ENCODE results near the gene ZNF285.
"Not testable (repeated sequence)": the region's sequence is repeated elsewhere in the genome, so short reads cannot be mapped to it uniquely, and the experiment has no call there.

ZNF285 gene

DNA sequence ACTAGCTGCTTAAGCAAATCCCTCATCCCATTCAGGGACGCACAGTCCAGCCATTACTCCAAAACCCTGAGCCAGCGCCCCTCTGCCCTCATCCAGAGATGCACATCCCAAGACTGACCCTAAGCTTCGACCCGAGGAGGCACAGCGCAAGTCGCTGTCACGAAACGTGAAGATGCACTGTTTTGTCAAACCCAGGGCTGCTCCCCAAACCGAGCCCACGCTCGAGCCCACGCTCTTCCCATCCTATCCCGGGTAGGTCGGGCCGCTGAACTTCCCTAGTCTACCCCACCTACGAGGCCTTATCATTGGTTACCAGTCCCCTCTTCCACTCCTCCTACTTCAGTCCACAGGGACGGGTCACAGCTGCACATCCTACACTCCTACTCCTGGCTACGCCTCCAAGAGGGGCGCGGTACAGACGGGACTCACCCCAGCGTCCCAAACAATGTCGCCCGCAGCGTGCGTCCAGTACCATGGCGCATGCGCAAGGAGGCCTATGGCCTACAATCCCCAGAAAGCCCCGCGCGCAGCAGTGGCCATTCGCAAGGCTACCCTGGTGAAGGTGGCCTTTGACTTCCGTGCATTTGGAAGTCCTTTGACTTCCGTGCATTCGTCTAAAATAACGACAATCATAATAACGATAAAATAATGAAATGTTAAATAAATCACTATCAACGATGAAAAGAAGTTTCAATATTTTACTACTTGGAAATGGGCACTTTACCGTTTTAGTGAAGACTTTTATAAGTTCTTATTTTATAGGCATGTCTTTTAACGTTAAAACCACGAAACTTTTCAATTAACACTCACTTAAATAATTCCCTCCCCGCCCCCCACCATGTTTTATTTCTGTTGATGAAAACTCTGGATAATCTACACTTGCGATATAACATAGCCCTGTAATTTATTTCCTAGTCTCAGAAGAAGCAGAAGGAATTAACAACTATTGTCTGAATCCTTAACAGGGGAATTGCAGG is at the start of gene ZNF285:
TSS of gene ZNF285 (minus strand) at position 470 of the 977 bp plus-strand sequence. CDS start 4,395 bp downstream, outside the sequence.
- DNase-seq = no peak

DNA sequence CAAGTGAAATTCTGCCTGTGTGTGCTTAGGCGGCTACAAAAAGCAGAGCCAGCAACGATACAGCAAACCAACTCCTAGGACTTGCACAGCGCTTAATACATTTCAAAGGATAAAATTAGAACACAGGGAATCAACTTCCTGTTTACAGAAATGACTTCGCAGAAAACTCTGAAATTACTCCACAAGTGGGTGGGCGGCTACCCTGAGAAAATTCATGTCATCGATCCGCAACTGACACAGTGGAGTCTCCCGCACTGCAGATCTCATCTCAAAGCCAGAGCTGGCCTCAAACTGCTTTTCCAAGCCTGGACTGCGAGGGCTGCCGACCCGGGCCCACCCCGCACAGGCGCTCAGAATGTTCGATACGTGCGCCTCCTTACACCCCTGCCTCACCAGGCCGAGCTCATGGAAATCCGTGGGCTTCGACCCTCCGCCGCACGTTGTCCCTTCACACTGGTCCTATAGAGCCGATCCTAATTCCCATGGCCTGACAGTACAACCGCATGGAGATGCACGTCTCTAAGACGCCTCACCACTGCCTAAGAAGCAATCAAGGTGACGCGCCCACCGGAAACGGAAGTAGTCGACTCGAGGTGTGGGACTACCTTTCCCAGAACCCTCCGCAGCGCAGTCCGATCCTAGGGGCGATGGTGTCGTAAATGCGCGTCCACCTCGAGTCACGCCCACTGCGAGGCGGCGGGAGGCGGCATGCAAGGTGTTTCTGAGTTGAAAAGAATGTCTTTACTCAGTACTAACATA is 46.7 kb upstream of the ZNF285 start, which contains the start of gene ZNF229:
TSS of gene ZNF229 (minus strand) at position 557 of the 759 bp plus-strand sequence. CDS start 5,625 bp downstream, outside the sequence.
- DNase-seq = peak; percentile 89 to 95

DNA sequence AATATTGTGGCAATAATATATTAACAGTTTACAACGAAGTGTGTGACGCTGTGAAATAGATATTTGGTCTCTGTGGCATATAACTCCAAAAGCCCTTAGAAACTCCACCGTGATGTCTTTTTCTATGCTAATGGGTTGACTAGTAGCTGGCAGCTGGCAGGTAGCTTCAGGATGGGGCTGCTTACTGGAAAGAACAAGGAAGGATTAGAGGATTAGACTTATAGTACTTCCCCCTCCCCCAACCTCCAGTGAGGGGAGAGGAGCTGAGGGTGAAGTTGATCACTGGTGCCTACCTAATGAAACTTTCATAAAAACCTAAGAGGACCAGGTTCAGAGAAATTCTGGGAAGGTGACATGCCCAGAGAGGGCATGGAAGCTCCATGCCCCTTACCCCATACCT is 37.0 kb upstream of the ZNF285 start:
- no peak for DNase-seq

DNA sequence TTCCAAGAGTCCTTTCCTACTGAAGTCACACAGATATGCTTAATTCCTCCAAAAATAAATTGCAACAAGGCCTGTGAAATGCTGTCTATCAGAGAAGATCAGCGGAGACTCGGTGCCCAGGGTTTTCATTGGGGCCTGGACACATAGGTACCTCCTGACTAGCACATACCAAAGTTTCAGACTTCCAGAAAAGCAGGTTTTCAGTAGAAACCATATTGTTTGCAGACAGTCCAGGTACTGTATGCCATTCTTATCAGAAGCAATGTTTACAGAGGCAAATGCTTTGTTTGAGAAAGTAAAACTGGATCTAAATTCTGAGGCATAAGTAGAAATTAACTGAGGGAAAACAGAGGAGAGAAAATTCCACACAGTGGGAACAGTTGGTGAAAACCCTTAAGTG is 34.0 kb upstream of the ZNF285 start:
- DNase-seq = no peak

DNA sequence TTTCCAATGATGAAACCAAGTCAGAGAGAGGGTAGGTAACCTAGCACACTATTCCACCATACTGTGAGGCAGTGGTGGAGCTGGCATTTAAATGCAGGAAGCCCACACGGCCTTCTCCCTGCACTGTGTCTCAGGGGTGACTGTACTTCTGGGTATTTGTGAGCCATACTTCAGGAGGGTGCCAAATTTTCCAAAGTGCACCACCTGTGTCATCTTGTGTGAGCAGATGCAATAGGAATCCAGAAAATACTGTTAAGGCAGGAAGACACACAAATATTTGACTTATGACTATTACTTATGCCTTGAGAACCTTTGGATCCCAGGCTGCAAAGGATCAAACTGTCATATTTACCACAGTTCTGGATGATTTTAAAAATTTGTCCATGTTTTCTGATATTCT is 29.5 kb upstream of the ZNF285 start:
- DNase-seq = no peak

DNA sequence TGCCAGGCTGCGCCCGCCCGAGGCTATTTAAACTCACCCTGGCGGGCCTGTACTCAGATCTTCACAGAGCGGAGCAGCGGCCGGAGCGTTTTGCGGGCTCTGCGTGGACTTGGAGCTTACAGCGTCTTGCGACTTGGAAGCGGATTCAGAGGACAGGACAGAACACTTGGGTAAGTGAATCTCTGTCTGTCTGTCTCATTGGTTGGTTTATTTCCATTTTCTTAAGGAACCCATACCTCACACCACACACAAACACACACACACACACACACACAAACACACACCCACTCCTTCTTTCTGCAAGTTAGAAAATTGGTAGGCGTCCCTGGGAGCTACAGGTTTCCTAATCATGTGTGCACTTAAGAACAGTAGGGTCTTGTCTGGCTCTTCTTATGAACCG is 14.1 kb upstream of the ZNF285 start:
- DNase-seq = not testable (repeated sequence)

DNA sequence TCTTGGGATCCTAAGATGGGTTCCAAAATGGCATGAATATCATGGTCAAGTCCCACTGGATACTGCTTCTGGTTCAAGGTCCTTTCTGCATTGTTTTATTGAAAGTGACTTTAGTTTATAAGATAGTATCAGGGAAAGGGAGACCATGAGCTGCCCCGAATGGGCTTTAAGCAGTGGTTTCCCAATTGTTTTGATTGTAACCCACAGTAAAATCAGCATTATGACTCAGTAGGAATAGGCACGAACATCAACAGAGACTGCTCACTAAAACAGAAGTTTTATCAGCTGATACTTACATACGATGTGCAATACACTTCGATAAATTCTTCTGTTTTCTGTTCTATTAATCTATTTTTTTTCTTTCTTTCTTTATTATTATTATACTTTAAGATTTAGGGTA is 12.1 kb downstream of the ZNF285 start:
- DNase-seq = not testable (repeated sequence)

DNA sequence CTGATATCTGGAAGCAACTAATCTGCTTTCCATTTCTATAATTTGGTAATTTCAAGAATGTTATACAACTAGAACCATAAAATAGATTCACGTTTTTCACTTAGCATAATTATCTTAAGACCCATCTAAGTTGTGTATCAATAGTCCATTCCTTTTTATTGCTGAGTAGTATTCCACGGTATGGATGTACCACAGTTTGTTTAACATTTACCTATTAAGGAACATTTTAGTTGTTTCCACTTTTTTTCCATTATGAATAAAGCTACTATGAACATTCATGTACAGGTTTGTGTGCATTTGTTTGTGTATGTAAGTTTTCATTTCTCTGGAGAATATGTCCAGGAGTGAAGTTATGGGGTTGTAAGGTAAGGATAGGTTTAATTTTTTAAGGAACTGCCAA is 26.6 kb downstream of the ZNF285 start:
- DNase-seq = no peak

DNA sequence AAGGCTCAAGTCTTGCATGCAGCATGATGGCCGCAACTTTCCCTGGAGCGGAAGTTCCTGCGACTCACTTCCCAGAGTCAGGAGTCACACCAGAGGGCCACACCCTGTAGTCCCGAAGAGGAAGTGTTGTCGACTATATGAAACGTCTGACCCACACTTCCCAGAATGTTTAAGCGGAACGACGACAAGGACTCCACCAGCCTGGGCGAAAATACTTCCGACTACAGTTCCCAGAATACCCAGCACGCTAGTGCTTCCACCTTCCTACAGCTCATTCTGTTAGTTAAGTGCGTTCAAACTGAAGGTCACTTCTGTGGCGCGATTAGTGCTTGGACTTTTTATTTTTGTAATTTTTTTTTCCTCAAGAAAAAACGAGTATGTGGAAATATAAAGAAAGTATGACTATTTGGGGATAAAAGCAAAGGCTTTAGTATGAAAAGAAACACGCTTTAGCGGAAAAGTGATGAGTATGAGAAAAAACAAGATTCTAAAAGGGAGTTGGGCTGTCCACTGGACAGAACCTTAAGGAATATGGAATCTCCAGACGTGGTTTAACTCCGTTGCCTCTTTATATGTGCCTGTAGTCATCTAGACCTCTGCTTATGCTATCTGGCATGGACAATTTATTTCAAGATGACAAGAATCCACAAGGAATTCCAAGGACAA is 29.5 kb downstream of the ZNF285 start:
- DNase-seq = no peak

DNA sequence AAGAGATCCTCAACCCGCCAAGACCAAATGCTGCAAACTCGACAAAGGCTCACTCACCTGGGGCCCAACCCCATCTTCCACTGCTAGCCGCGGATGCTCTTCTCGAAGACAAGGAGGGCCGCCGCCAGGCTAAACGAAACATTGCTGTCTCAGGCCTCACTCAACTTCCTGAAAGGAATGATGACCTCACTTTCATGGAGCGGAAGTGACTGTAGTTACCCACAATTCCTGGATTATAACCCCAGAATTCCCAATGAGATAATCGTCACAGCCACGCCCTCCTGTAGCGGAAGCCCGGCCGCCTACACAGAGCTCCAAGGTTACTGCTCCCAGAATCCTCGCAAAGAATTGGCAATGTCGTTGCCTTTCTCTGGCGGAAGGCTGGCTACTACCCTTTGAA is 34.4 kb downstream of the ZNF285 start:
- DNase-seq = peak; percentile 15 to 65

DNA sequence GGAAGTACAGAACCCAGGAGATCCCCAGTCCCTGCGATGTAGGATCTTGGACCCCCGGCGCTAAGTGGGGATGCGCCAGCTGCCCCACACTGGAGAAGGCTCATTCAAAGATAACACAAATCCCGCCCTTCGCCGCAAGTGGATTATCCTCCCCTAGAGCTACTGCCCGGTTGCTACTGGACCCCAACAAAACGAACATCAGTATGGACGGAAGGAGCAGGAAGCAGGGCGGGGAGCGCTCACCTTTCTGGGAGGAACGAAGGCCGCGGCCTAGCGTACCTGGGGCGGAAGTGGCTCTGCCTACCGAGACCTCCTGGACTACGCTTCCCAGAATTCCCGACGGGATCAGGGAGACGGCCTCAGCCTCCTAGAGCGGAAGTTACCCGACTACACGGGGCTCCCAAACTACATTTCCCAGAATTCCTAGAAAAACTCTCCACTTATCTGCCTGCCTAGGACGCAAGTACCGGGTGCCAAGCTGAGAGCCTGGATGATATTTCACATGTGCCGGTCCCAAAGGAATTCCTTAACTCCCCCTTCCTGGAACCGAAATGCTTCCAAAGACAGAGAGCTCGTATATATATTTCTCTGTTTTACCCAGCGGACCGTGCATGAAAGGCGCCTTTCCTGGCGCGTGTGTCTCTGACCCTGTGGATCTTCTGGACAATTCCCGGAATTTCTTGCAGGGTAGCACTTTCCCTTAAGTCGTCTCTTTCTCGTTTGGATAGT is 44.9 kb downstream of the ZNF285 start, which contains the start of gene ZNF112:
TSS of gene ZNF112 (minus strand) at position 298 of the 729 bp plus-strand sequence. CDS start 16,141 bp downstream, outside the sequence.
- DNase-seq = peak; percentile 97 to 99

DNA sequence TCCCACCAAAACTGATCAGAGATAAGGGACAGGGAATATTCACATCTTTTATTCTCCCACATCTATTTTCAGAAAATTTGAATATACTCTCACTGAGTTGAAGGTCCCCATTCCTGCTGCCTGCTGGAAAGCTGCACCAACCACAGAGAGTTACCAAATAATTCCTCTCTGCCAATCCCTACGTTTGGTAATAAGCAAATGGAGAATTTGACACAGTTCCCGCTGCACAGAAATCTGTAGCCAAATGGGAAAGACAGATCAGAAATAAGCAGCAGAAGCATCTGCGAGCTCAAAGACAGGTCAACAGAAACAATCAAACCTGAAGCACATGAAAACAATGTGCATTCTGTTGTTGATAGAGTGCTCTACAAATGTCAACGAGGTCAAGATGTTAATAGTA is 54.9 kb downstream of the ZNF285 start:
- no peak for DNase-seq

DNA sequence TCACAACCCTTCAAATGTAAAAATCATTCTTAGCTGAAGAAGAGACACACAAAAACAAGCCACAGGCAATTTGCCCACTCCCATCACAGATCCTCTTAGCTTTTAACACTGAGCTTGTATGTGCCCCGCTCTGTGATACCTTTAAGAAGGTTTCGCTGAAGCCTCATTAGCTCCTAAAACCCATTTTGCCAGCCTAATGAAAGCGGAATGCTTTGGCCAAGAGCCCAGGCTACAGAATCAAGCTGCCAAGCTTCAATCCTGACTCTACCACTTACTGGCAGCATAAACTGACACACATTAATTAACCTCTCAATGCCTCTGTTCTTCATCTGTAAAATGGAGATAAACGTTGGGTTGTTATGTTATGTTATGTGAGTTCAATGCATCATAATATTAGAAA is 55.4 kb downstream of the ZNF285 start:
- no peak for DNase-seq

DNA sequence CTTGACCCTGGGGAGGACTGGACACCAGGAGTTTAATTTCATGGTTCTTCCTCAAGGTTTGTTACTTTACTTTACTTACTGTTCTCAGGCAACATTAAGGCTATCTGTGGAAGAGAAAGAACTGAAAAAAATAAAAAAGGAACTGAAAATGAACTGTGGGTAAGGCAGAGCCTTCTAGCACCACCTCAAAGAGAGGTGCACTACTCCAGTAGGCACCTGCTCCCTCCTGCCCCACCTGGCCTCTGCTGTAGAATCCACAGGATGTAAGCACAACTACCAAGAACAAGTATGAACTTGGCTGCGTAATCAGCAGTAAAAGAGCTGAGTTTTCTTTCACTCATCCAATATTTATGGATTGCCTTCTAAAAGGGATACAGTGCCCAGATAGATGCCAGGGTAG is 57.2 kb downstream of the ZNF285 start:
- no peak for DNase-seq

DNA sequence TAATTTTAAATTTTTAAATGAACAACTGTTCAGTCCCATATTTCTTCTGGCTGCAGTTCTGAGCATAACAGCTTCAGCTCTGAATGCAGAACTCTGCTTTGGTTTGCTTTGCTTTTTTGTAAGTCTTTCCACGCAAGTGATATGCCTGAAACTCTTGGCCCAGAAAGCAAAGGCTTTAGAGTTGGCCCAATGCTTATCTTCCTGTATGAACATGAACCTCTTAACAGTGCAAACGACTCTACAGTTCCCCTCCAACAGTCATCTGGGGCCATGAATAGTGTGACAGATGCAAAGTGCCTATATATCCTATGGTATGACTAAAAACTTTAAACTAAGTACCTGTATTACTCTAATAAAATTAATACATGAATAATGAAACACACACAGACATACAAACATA is 59.6 kb downstream of the ZNF285 start:
- no peak for DNase-seq

DNA sequence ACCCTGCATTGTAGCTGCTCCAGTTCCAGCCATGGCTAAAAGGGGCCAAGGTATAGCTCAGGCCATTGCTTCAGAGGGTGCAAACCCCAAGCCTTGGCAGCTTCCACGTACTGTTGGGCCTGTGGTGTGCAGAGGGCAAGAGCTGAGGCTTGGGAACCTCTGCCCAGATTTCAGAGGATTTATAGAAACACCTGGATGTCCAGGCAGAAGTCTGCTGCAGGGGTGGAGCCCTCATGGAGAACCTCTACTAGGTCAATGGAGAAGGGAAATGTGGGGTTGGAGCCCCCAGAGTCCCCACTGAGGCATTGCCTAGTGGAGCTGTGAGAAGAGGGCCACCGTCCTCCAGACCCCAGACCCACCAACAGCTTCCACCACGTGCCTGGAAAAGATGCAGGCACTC is 66.8 kb downstream of the ZNF285 start:
- DNase-seq = not testable (repeated sequence)
